ENCODE results near the gene PRLHR. TPM values are rescaled to one million over a fixed set of nuclear protein-coding genes. Genes with fewer than 3 reads are reported as not detected.

PRLHR gene
- polyA plus RNA-seq, 3 donors: not detected

DNA sequence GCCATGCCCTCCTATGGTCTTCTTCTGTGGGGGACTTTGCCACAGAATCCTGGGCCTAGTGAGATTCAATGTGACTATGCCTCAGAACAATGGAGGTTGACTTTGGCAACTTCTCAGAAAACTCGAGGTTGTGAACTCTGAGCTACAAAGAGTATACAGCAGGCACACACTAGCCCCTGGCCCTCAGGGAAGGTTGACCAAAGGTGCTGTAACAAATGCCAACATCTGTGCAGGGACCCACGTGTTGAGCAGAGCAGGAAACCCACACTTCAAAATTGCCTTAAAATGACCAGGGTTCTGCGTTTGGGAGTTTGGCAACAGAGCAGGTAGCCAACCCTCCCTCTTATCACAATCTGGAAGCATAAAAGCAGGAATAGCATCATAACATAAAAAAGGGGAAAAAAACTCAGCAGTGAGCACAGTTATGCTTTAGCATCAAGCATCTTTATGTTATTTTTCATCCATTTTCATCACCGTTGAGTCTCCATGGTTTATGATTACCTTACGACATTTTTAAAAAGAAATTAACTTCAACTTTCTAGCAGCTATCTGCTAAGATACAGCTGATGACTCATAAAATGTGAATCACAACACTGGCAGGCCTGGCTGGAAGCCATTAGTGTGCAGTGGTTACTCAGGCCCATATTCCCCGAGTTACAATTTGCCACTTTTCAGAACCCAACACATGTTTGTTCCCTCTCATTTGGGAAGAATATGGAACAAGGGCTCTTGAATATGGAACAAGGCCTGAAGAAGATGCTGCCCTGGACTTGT, 11.1 kb downstream of the PRLHR start:
- WGBS (ENCODE audit: insufficient coverage): 88% methylated on average over 4 of the region's 6 CpGs
- no peak for DNase-seq
- H3K4me2 ChIP-seq (replicated peaks; ENCODE audit: extremely low read depth, low read length, poor library complexity, severe bottlenecking): no peak overlapping the region

DNA sequence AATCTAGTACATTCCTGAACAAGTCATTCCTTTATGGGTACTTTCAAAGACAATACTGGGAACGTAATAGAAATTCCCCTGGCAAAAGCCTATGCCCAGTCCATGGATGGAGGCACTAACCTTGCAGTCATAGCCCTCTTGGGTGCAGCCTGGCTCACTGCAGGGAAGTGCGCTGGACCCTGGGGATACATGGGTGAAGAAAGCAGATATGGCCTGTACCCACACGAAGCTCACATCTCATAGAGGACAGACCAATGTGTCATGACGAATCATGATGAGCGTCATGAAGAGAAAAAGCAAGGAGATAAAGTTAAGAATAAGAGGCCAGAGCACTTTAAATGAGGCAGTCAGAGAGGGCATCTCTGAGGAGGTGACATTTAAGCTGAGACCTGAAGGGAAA, 11.8 kb downstream of the PRLHR start:
- H3K4me2 ChIP-seq (replicated peaks; ENCODE audit: extremely low read depth, low read length, poor library complexity, severe bottlenecking): no peak overlapping the region
- H3K9me3 ChIP-seq (replicated peaks in 1 of 2; ENCODE audit: control insufficient read depth in 1 of 2, insufficient read depth in 1 of 2, low read length in 2 of 2): no peaks in the 10 kb centered on the region
- H4K20me1 ChIP-seq (ENCODE audit: insufficient read depth, low read length): no peaks in the 10 kb centered on the region
- Mint-ChIP-seq H3K27me3 (ENCODE audit: low read depth in 3 of 3) (peaks cover 12 to 20% (median 14%) of the 10 kb centered on the region in 3 donors), H3K4me3 (no peak overlapping the region), H3K9me3 (peaks cover 0 to 8% (median 0%) of the 10 kb centered on the region in 7 donors), H3K36me3 (no peaks in the 10 kb centered on the region), H3K27ac (peak overlapping the region in 1 of 7 donors; percentile 2), H3K4me1 (no peaks in the 10 kb centered on the region)
- H2AFZ ChIP-seq (ENCODE audit: insufficient read depth, low read depth, low read length, poor library complexity, severe bottlenecking): no peak overlapping the region
- H3K4me1 ChIP-seq (ENCODE audit: control insufficient read depth in 1 of 2, insufficient read depth in 2 of 2, low read length in 2 of 2): no peaks in the 10 kb centered on the region
- no peak for DNase-seq
- H3K9ac ChIP-seq (ENCODE audit: insufficient read depth, low read length, poor library complexity, severe bottlenecking): no peak overlapping the region
- H3K79me2 ChIP-seq (ENCODE audit: insufficient read depth, low read length): no peaks in the 10 kb centered on the region
- 96% methylated on average over 3 of the region's 5 CpGs for WGBS (ENCODE audit: insufficient coverage)
- no peaks in the 10 kb centered on the region for H3K36me3 ChIP-seq (replicated peaks in 1 of 2; ENCODE audit: control insufficient read depth in 1 of 2, insufficient read depth in 2 of 2, low read length in 2 of 2)
- H3K27ac ChIP-seq (ENCODE audit: low read depth in 1 of 2, low read length in 2 of 2): no peak overlapping the region
- TF ChIP-seq, protein P1, sequence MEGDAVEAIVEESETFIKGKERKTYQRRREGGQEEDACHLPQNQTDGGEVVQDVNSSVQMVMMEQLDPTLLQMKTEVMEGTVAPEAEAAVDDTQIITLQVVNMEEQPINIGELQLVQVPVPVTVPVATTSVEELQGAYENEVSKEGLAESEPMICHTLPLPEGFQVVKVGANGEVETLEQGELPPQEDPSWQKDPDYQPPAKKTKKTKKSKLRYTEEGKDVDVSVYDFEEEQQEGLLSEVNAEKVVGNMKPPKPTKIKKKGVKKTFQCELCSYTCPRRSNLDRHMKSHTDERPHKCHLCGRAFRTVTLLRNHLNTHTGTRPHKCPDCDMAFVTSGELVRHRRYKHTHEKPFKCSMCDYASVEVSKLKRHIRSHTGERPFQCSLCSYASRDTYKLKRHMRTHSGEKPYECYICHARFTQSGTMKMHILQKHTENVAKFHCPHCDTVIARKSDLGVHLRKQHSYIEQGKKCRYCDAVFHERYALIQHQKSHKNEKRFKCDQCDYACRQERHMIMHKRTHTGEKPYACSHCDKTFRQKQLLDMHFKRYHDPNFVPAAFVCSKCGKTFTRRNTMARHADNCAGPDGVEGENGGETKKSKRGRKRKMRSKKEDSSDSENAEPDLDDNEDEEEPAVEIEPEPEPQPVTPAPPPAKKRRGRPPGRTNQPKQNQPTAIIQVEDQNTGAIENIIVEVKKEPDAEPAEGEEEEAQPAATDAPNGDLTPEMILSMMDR (IDR thresholded peaks at IDR 0.05): no peak
- H3K4me3 ChIP-seq (replicated peaks in 1 of 3; ENCODE audit: low read depth in 2 of 3, low read length in 3 of 3): no peak overlapping the region
- H3K27me3 ChIP-seq (ENCODE audit: control insufficient read depth in 2 of 2, insufficient read depth in 2 of 2, low read length in 2 of 2): peaks cover under 1 to 3% of the 10 kb centered on the region in 2 donors
- intact Hi-C loops (cut with micrococcal nuclease): no loop called here

More for the DNA sequence above, 11.1 kb downstream of the PRLHR start:
- peaks cover 11 to 19% (median 17%) of the 10 kb centered on the region in 3 donors for H3K27me3 Mint-ChIP-seq (ENCODE audit: low read depth in 3 of 3)
- Histone ChIP-seq H3K4me3 (replicated peaks in 1 of 3; ENCODE audit: low read depth in 2 of 3, low read length in 3 of 3) (no peak overlapping the region), H3K27me3 (ENCODE audit: control insufficient read depth in 2 of 2, insufficient read depth in 2 of 2, low read length in 2 of 2) (peaks cover 0 to 3% of the 10 kb centered on the region in 2 donors), H3K4me1 (ENCODE audit: control insufficient read depth in 1 of 2, insufficient read depth in 2 of 2, low read length in 2 of 2) (no peaks in the 10 kb centered on the region), H2AFZ (ENCODE audit: insufficient read depth, low read depth, low read length, poor library complexity, severe bottlenecking) (no peak overlapping the region), H4K20me1 (ENCODE audit: insufficient read depth, low read length) (no peaks in the 10 kb centered on the region), H3K9me3 (replicated peaks in 1 of 2; ENCODE audit: control insufficient read depth in 1 of 2, insufficient read depth in 1 of 2, low read length in 2 of 2) (no peaks in the 10 kb centered on the region), H3K9ac (ENCODE audit: insufficient read depth, low read length, poor library complexity, severe bottlenecking) (no peak overlapping the region), H3K27ac (ENCODE audit: low read depth in 1 of 2, low read length in 2 of 2) (no peak overlapping the region), H3K36me3 (replicated peaks in 1 of 2; ENCODE audit: control insufficient read depth in 1 of 2, insufficient read depth in 2 of 2, low read length in 2 of 2) (no peaks in the 10 kb centered on the region), H3K79me2 (ENCODE audit: insufficient read depth, low read length) (no peaks in the 10 kb centered on the region)
- TF ChIP-seq, protein P1 (IDR thresholded peaks at IDR 0.05): no peak
- peaks cover 0 to 8% (median 0%) of the 10 kb centered on the region in 7 donors for H3K9me3 Mint-ChIP-seq
- H3K4me1 Mint-ChIP-seq: no peaks in the 10 kb centered on the region
- H3K4me3 Mint-ChIP-seq: no peak overlapping the region
- intact Hi-C loops (cut with micrococcal nuclease): no loop called here
- no peak overlapping the region for H3K27ac Mint-ChIP-seq
- no peaks in the 10 kb centered on the region for H3K36me3 Mint-ChIP-seq
